ENCODE results near the gene CD320.
"Not testable (repeated sequence)": the region's sequence is repeated elsewhere in the genome, so short reads cannot be mapped to it uniquely, and the experiment has no call there.

CD320 gene

DNA sequence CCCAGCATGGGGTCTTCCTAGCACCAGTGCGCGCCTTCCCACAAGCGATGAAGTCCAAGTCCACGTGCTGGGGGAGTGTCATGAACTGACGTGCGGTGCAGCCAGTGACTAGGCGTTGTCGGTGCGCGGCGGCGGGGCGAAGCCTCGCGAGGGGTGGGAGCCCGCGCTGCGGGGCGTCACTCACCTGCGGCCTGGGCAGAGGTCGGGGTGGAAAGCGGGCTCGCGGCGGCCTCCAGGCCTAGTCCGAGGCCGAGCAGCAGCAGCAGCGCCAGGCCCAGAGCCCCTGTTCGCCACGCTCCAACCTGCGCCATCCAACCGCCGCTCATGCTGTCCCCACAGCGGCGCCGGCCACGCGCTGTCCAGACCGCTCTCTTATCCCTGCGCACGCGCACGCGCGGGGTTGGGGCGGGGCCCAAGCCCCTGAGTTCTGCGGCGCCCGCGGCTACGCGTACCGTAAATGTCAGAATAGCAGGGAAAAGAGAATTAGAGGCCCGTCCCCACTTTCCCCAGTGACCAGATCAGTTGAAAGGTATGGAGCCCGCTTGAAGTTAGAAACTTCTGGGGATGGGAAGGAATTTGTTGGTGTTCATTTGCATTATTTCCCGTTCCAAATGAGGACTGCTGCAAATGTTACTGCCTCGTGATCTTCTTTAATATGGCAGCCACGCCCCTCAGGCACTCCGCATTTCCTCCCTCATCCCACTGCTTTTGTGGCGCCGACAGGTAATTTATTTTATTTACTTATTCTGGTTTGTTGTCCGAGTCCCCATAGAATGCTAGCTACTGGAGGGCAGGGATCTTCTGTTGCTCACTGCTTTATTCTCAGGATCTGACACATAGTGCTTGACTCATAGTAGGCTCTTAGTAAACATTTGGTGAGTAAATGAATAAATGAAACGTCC lies at the start of gene CD320:
Gene CD320, minus strand, starts transcription at position 394 of the 902 bp plus-strand sequence. Its CDS starts 68 bp downstream, at position 326.
- H3K9ac ChIP-seq (ENCODE audit: low read length) = peak within 1 kb of the TSS; percentile 59
- H3K27me3 ChIP-seq (replicated peaks; ENCODE audit: control insufficient read depth, insufficient read depth, low read length) = no peaks in the 10 kb centered on the region
- peaks cover 13% of the 10 kb centered on the region for H3K4me1 ChIP-seq (ENCODE audit: control insufficient read depth, insufficient read depth, low read length)
- peak; percentile 96 for DNase-seq (ENCODE audit: low read depth)
- peak within 1 kb of the TSS; percentile 80 for H3K4me3 ChIP-seq (ENCODE audit: low read length)
- peaks cover 29% of the 10 kb centered on the region for H3K36me3 ChIP-seq (ENCODE audit: control insufficient read depth, insufficient read depth, low read length, severe bottlenecking)
- no peaks in the 10 kb centered on the region for H3K9me3 ChIP-seq (ENCODE audit: control insufficient read depth, low read length)

GRCh38 chr19:8357007-8357521 lies 48.9 kb upstream of the CD320 start:
- Histone ChIP-seq H3K27me3 (replicated peaks; ENCODE audit: control insufficient read depth, insufficient read depth, low read length) (no peaks in the 10 kb centered on the region), H3K4me1 (ENCODE audit: control insufficient read depth, insufficient read depth, low read length) (peaks cover 30% of the 10 kb centered on the region), H3K9ac (ENCODE audit: low read length) (no peak overlapping the region), H3K9me3 (ENCODE audit: control insufficient read depth, low read length) (no peaks in the 10 kb centered on the region), H3K36me3 (ENCODE audit: control insufficient read depth, insufficient read depth, low read length, severe bottlenecking) (no peaks in the 10 kb centered on the region), H3K4me3 (ENCODE audit: low read length) (no peak overlapping the region)
- DNase-seq (ENCODE audit: low read depth) = no peak

DNA sequence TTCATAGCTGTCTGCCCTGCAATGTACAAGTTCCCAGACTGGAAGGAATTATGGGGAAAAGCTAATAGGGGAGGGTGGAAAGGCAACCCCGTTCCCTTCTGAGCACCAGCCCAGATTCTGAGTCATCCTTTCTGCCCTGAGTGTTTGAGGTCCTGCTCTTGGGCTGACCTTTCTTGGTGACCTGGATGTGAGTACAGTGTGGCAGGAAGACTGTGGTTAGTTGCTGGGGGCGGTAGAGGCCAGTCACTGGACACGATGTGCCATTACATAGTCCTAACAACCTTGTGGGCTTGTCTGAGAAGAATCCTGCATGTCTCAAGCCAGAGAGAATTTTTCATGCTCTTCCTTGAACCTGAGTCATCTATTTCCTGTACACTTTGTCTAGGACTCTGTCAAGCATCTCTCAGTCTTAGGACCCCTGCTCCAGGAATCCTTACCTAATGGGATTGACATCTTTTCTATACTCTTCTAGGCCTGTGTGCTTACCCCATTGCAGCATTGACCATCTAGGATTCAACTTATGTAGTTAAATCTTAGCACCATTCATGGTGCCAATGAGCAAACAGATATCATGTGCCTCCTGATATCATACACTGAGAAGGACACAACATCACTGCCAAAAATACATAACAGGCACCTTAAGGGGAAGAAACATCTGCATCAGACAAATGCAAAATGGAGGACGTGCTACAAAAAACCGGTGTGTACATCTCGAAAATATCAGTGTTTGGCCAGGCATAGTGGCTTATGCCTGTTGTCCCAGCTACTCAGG lies 47.7 kb upstream of the CD320 start:
- Histone ChIP-seq H3K9me3 (ENCODE audit: control insufficient read depth, low read length) (no peaks in the 10 kb centered on the region), H3K27me3 (replicated peaks; ENCODE audit: control insufficient read depth, insufficient read depth, low read length) (no peaks in the 10 kb centered on the region), H3K9ac (ENCODE audit: low read length) (no peak overlapping the region), H3K4me1 (ENCODE audit: control insufficient read depth, insufficient read depth, low read length) (peaks cover 30% of the 10 kb centered on the region), H3K4me3 (ENCODE audit: low read length) (no peak overlapping the region), H3K36me3 (ENCODE audit: control insufficient read depth, insufficient read depth, low read length, severe bottlenecking) (no peaks in the 10 kb centered on the region)
- DNase-seq (ENCODE audit: low read depth) = peak; percentile 84

GRCh38 chr19:8352845-8353244 lies 44.7 kb upstream of the CD320 start:
- H3K4me1 ChIP-seq (ENCODE audit: control insufficient read depth, insufficient read depth, low read length) = peaks cover 32% of the 10 kb centered on the region
- not testable (repeated sequence) for H3K27me3 ChIP-seq (replicated peaks; ENCODE audit: control insufficient read depth, insufficient read depth, low read length); H3K9me3 ChIP-seq (ENCODE audit: control insufficient read depth, low read length); H3K9ac ChIP-seq (ENCODE audit: low read length); H3K36me3 ChIP-seq (ENCODE audit: control insufficient read depth, insufficient read depth, low read length, severe bottlenecking); DNase-seq (ENCODE audit: low read depth); H3K4me3 ChIP-seq (ENCODE audit: low read length)

DNA sequence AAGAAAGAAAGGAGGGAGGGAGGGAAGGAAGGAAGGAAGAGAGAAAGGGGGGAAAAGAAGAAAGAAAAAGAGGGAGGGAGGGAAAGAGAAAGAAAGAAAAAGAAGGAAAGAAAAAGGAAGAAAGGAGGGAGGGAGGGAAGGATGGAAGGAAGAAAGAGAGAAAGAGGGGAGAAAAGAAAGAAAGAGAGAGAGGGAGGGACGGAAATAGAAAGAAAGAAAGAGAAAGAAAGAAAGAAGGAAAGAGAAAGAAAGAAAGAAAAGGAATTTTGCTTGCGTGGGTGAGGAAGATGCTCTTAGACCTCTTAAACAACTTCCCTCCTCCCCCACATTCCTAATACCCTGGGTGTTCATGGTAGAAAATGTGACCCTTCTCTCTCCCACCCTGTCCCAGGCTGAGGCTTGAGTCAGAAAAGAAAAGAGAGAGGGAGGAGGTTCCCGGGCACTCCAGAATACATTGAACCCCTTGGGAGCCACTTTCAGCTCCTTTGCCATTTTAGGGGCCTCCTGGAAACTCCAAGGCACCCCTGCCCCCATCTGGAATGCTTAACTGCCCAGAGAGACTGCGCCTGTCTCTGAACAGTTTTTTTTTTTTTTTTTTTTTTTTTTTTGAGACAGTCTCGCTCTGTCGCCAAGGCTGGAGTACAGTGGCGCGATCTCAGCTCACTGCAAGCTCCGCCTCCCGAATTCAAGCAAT lies 44.1 kb upstream of the CD320 start:
- H3K36me3 ChIP-seq (ENCODE audit: control insufficient read depth, insufficient read depth, low read length, severe bottlenecking) = no peaks in the 10 kb centered on the region
- no peaks in the 10 kb centered on the region for H3K9me3 ChIP-seq (ENCODE audit: control insufficient read depth, low read length)
- H3K4me3 ChIP-seq (ENCODE audit: low read length) = peak overlapping the region; percentile 5
- no peak for DNase-seq (ENCODE audit: low read depth)
- peak overlapping the region; percentile 47 for H3K9ac ChIP-seq (ENCODE audit: low read length)
- peaks cover 35% of the 10 kb centered on the region for H3K4me1 ChIP-seq (ENCODE audit: control insufficient read depth, insufficient read depth, low read length)
- no peaks in the 10 kb centered on the region for H3K27me3 ChIP-seq (replicated peaks; ENCODE audit: control insufficient read depth, insufficient read depth, low read length)

DNA sequence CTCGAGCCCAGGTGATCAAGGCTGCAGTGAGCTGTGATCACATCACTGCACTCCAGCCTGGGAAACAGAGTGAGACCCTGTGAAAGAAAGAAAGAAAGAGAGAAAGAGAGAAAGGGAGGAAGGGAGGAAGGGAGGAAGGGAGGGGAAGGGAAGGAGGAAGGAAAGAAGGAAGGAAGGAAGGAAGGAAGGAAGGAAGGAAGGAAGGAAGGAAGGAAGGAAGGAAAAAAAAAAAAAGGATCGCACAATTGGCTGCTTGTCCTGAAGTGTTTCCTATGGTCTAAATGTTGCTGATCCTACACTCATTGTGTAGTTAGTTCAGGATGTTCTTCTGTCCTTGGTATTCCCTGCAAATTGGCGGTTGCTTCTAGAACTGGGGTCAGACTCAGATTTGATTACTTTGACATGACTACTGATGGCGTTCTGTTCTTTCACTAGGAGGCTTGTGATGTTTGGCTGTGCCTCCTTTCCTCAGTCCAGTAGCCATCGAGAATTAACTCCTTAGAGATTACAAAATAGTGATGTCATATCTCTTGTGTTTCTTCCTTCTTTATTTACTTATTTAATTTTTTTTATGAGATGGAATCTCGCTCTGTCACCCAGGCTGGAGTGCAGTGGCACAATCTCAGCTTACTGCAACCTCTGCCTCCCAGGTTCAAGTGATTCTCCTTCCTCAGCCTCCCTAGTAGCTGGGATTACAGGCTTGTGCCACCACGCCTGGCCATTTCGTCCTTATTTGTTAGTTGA lies 41.6 kb upstream of the CD320 start:
- DNase-seq (ENCODE audit: low read depth); H3K4me3 ChIP-seq (ENCODE audit: low read length); H3K9ac ChIP-seq (ENCODE audit: low read length); H3K27me3 ChIP-seq (replicated peaks; ENCODE audit: control insufficient read depth, insufficient read depth, low read length); H3K36me3 ChIP-seq (ENCODE audit: control insufficient read depth, insufficient read depth, low read length, severe bottlenecking); H3K9me3 ChIP-seq (ENCODE audit: control insufficient read depth, low read length): not testable (repeated sequence)
- peaks cover 20% of the 10 kb centered on the region for H3K4me1 ChIP-seq (ENCODE audit: control insufficient read depth, insufficient read depth, low read length)

- Histone ChIP-seq H3K4me3 (ENCODE audit: low read length) (peak overlapping the region; percentile 36), H3K36me3 (ENCODE audit: control insufficient read depth, insufficient read depth, low read length, severe bottlenecking) (no peaks in the 10 kb centered on the region), H3K27me3 (replicated peaks; ENCODE audit: control insufficient read depth, insufficient read depth, low read length) (peaks cover 15% of the 10 kb centered on the region), H3K9me3 (ENCODE audit: control insufficient read depth, low read length) (no peaks in the 10 kb centered on the region), H3K9ac (ENCODE audit: low read length) (no peak overlapping the region), H3K4me1 (ENCODE audit: control insufficient read depth, insufficient read depth, low read length) (peaks cover 9% of the 10 kb centered on the region)
- no peak for DNase-seq (ENCODE audit: low read depth)
Measured at GRCh38 chr19:8343483-8343844, 35.3 kb upstream of the CD320 start.

DNA sequence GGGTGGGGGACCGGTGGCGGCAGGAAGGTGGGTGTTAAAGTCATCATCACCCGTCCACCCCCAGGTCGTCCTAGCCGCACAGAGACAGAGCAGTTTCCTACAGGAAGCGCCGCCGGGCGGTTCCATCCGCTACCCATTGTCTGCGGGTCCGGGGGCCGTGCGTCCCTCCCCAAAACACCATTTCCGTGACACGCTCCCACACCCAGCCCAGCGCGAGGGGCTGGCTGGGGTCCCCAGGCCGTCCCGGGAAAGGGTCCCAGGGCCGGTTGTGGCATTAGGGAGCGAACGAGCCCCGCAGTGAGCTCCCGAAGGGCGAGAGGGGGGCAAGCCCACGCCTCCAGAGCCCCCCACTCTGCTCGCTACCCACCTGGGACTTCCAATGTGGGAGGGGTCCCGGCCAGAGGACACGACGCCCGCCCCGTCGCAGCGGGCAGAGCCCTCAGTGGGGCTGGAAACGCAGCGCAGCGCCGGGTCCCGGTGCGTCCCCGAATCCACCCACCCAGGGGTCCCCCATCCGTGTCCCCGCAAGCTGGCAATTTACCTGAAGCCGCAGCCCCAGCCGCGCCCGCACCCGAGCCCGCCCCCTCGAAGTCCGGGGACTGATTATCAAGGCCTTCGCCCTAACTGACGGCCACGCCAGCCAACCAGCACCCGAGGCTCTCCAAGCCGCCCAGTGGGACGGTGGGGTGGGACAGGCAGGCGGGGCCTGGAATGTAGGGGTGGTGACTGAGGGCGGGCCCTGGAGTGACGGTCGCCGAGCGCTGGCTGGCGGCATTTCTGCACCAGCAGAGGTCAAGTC lies 34.7 kb upstream of the CD320 start, which contains the start of gene KANK3:
Gene KANK3, minus strand, starts transcription at position 579 of the 799 bp plus-strand sequence. CDS start 5,434 bp downstream, outside the sequence.
- peak within 1 kb of the TSS; percentile 25 for H3K9ac ChIP-seq (ENCODE audit: low read length)
- peaks cover 8% of the 10 kb centered on the region for H3K4me1 ChIP-seq (ENCODE audit: control insufficient read depth, insufficient read depth, low read length)
- peak within 1 kb of the TSS; percentile 66 for H3K4me3 ChIP-seq (ENCODE audit: low read length)
- H3K9me3 ChIP-seq (ENCODE audit: control insufficient read depth, low read length) = no peaks in the 10 kb centered on the region
- no peaks in the 10 kb centered on the region for H3K36me3 ChIP-seq (ENCODE audit: control insufficient read depth, insufficient read depth, low read length, severe bottlenecking)
- peak; percentile 92 for DNase-seq (ENCODE audit: low read depth)
- peaks cover 15% of the 10 kb centered on the region for H3K27me3 ChIP-seq (replicated peaks; ENCODE audit: control insufficient read depth, insufficient read depth, low read length)

DNA sequence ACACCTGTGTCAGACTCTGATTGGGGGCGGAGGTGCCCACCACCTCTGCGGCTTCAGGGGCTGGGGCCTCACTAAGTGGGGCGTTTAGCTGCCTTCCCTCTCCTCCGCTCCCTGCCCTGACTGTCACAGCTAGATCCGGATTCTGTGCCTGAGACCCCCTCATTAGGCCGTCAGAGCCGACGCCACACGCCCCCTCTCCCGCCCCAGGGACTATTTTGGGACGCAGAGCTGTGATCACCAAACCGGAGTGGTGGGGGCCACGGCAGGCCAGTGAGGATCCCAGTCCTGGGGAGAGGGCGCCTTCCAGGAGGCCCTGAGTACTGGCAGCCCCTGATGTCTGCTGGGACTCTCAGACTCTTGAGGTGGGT lies 34.1 kb upstream of the CD320 start:
- Histone ChIP-seq H3K9ac (ENCODE audit: low read length) (no peak overlapping the region), H3K4me3 (ENCODE audit: low read length) (no peak overlapping the region), H3K4me1 (ENCODE audit: control insufficient read depth, insufficient read depth, low read length) (peaks cover 4% of the 10 kb centered on the region), H3K9me3 (ENCODE audit: control insufficient read depth, low read length) (no peaks in the 10 kb centered on the region), H3K36me3 (ENCODE audit: control insufficient read depth, insufficient read depth, low read length, severe bottlenecking) (no peaks in the 10 kb centered on the region), H3K27me3 (replicated peaks; ENCODE audit: control insufficient read depth, insufficient read depth, low read length) (peaks cover 19% of the 10 kb centered on the region)
- no peak for DNase-seq (ENCODE audit: low read depth)

- not testable (repeated sequence) for DNase-seq (ENCODE audit: low read depth); H3K9ac ChIP-seq (ENCODE audit: low read length); H3K36me3 ChIP-seq (ENCODE audit: control insufficient read depth, insufficient read depth, low read length, severe bottlenecking); H3K4me3 ChIP-seq (ENCODE audit: low read length); H3K9me3 ChIP-seq (ENCODE audit: control insufficient read depth, low read length); H3K4me1 ChIP-seq (ENCODE audit: control insufficient read depth, insufficient read depth, low read length)
- H3K27me3 ChIP-seq (replicated peaks; ENCODE audit: control insufficient read depth, insufficient read depth, low read length) = peaks cover 19% of the 10 kb centered on the region
Measured at GRCh38 chr19:8341504-8341903, 33.3 kb upstream of the CD320 start.
